GM19467 (cell line): ENCODE data around the gene RAD51B.

ENCODE experiments used
- ATAC-seq: cut with Tn5 transposase; IDR thresholded peaks from one replicate; pipeline ENCODE4 v1.9.1; 2021; ENCODE audit warnings: mild to moderate bottlenecking, moderate library complexity; ENCODE audit not compliant: unreplicated experiment

Gene RAD51B

DNA sequence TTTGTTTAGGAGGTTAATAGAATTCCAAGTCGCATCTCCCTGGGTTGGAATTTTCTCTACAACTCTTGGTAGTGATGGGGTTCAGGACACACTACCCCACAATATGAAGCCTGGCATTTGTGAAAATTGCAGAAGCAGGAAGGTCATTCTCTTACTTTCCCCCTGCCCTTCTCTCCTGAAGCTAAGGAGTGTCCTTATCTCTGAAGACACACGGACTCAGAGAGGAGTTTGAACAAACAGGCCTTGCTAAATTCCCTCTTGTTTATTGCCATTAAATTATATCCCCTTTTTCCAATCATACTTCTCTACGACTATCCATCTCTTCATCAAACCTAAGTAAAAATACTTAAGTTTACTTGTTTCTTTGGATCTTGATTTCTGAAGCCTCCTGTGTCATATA, 443.0 kb downstream of the RAD51B start:
- no peak for ATAC-seq

DNA sequence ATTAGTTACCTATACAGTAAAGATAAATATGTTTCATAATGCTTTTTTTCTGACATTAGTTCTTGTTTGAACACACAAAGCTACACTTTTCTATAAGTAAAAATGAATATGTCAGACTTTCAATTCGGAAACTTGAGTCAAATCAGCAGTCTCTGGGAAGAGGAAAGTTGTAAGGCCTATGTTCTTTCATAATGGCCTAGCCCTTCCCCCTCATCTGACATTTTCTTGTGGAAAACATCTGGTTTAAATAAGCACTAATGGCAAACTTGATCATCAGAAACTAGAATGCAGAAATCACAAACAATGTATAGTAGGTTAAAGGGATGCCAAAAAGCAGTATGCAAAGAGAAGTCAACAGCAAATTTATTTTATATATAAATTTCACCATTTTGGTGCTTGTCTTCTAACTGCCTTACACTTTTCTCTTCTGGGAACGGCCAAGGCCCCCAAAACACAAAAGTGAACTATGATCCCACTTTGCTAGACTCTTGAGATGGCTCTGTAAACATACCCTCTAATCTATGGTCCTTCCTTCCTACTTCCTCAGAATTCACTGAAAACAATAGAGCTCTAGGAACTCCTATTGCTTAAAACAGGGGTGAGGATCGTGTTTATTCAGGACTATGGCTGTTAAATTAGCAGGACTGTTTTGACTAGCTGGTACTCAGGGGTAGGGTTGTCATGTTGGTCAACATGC, 444.1 kb downstream of the RAD51B start:
- ATAC-seq: no peak

DNA sequence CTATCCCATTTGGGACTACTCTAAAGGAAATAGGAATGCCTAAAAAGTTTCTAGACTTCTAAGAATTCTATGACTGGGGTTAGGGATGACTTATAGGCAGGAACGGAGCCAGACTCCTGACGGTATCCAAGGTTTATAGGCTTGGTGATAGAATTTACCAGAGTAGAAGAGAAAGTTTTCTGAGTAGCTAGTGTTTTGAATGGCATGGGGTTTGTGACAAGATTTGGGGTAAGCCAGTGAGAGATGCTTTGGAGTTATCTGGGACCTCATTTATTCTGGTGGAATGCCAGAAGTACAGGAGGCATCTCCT, 444.6 kb downstream of the RAD51B start:
- ATAC-seq: no peak

DNA sequence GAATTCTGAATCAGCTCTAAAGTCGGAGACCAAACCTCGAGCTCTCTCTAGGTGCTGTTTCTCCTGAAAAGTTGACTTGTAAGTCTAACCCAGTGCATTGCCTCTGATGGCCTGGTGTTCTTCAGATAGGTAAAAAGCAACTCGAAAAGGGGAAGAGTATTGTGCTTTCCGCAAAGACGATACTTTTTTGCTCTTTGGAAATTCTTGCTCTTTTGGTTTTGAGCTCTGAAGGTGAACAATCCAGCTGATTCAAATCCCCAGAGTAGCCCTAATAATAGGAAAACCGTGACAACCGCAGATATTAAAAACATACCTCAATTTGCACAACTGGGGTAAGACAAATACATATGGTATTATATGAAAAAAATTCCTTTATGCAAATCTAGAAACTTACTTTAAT, 447.4 kb downstream of the RAD51B start:
- no peak for ATAC-seq

DNA sequence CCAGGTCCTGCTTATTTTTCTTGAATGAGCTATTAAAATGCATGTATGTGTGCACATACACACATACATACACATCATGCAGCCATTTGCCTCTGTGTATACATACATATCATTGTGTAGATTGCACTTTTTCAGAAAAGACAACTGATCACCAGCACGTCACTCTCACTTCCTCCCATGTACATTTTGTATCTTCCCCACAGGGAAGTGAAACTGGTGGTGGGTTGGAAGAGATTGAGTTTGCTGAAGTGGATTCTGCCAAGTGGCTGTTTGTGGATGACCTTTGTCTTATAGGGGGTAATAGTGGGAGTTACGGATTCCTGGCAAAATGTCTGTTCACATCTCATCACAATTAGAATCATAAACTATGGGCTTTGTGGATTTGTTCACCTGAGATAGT, 448.6 kb downstream of the RAD51B start:
- no peak for ATAC-seq

DNA sequence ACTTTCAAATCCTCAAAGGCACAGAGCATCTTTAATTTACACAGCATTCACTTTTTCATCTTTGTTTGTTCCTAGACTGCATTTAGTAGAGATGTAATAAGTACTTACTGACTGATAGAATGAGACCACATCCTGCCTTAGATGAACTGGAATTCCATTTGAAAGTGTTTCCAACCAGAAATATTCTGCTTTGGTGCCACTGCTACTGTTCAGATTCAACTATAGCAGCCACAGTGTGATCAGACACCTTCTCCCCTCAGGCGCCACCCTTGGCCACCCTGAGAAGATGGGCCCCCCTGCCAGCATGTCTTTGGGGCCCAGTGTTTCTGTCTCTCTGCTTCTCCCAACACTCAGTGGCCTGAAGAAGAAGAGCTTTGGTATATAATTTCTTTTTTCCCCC, 449.1 kb downstream of the RAD51B start:
- no peak for ATAC-seq

DNA sequence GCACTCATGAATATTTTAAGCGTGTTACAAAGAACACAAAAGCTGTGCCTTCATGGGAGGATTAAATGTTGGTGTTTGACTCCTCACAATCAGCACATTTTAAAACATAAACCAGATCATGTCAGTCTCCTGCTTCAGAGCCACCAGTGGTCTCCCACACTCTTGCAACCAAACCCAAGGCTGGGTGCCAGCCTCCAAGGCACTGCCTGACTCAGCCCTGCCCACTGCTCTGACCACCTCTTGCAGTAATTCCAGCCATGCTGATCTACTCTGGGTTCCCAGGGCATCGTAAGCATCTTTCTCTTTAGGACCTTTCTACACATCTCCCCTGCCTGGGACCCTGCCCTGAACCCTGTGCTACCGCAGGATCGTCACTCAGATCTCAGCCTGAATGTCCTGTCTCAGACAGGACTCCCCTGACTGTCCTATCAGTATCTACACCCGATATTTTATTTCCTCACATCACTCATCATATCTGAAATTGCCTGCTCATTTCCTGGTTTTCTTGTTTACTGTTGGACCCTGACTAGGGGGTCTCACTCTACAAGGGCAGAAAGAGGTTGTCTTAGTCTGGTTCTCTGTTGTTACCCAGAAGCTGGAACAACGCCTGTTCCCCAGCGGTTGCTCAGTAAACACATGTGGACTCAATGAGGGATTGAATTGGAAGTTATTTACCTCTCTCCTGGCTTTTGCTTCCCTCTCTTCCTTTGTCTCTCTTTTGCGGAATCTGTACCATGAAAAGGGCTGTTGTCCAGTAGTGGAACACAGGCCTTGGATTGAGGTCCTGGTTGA, 449.8 kb downstream of the RAD51B start:
- no peak for ATAC-seq

DNA sequence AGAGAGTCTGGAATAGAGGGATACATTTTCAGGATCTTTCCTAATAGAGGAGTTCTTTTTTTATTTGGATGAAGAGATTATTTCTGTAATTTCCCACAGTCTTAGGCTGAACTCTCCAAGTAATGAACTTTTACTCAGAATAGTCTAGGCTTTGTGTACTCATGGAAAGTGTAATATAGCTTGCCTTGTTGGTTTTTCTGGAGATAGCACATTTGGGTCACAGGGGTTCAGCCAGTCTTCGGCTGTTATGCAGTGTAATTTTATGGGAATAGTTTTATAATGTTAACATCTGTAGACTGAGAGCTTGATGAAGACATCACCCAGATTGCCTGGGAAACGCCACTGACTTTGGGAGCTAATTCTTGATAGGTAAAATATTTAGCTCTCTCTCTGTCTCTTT, 450.8 kb downstream of the RAD51B start:
- ATAC-seq: no peak

DNA sequence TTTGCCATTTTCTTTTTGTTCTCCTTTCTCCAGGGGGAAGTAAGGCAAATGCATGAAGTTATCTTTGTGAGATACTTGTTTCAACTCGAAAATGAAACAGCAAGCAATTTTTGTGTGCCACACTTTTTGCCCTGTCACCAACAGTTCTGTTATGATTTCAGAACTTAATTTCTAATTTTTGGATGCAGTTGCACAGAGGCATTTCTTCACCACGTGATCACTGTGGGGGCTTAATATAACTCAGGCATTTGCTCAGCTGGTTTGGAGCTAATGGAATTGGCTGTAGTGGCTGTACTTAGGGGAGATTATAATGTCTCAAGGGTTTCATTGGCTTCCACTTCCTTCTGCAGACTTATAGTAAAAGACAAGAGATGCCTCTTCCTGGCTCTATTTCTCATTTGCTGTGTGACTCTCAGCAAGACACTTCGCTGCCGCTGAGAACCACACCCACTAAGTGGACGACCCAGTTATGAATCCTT, 452.4 kb downstream of the RAD51B start:
- no peak for ATAC-seq

DNA sequence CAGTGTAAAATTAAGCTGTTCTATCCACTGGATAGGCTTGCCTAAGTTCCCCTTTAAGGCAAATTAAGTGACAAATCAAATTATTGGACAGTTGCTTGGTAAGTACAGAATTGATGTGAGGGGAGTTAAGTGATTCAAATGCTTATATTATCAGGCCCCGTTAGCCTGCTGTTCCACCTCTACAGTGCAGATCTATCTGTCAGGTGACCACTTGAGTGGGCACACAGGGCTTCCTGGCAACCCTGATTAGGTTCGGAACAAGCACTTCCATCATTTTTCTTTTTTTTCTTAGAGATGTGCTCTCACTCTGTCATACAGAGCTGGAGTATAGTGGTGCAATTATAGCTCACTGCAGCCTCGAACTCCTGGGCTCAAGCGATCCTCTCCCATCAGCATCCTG, 453.8 kb downstream of the RAD51B start:
- no peak for ATAC-seq

DNA sequence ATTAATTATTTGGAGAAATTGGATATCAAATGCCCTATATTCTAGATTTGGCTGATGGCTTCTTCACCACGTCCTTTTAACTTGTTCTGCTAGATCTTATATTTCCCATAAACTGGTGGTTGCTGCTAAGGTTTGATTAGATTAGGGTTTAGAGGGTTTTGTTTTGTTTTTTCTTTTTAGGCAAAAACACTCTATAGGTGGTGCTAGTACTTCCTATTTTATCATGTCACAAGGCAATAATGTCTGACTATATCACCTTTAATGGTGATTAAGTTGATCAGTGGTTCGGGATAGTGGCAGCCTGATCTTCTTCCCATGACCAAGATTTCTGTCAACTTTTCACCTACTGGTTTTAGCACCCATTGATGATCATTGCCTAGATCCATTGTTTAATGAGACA, 455.1 kb downstream of the RAD51B start:
- no peak for ATAC-seq

DNA sequence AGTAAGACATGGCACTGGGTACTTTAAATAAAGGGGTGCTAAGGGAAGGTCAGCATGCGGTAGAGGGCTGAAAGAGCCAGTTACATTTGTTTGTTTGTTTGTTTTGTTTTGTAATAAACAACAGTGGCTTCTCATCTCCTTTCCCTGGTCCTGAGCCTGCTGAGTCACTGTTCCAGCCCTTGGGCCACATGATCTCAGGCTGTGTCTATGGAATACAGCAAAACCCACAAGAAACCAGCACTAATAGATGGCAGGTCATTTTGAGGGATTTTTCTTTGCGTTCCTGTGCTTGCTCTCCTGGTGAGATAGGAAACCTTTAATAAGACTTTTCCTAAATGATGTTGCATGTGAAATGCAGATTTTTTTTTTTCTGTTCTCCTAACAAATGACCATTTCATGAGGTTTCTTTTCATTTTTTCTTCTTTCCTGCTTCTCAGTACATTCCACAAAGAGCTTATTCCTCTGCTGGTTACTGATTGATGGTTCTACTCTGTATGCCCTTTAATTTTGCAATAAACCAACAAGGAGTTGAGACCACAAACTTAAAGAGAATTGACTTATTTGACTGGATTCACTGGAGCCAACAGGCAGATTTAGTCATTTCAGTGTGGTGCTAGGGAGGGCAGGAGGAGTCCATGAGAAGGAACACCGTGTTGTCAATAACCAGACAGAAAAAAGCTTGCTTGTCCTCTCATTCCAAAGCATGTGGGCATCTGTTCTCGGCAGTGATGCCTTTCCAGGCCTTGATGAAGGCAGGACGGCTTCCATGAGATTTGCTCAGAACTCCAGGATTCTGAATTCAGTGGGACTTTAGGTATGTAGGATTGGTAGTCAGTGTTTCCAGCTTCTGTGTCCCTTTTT, 459.2 kb downstream of the RAD51B start:
- no peak for ATAC-seq

DNA sequence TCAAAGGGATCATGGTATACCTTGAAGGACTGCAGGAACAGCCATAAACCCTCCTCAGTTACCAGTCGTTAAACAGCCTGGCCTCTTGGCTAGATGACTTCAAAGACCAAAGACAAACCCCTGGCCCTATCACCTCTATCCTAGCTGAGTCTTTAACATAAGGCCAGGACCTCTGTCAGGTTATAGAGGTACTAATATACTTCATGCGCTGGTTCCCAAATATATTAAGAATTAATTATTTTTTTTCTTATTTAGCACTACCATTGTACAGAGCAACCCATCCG, 459.8 kb downstream of the RAD51B start:
- ATAC-seq: no peak

DNA sequence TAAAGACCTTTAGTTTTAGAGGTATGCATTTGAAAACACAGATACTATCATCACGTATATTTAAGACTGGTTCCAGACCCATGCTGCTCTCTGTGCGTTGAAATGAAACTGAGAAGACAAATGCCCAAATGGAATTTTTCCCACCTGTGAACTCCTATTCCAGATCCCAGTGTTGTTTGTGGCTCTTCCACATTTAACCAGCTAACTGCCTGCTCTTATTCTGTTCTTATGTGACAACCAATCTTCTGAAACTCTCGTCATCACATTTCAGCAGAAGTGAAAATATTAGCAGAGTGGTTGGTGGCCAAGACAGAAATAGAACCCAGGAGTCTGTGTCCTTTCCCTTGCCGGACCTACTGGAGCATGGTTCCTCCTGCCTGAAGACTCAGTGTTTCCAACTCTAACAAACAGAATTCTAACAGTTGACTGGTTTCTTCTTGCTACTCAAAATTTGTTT, 460.2 kb downstream of the RAD51B start:
- peak; percentile 28 for ATAC-seq

DNA sequence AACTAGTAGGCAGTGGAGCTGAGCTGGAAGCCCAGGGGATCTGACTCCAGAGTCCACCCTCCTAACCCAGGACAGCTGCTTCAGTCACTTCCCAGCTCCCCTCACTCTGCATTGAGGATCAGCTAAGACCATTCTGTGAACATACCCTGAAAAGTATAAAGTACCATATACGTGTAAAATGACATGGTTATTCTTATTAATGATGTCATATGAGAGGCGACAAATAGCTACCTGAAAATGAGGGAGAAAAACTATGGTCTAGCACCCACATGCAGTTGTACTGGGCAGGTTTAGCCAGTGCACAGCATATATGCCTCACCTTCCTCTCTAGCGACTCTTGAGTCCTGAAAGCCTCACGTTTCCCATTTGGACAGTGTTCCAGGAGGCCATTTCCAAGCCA, 461.9 kb downstream of the RAD51B start:
- ATAC-seq: no peak

DNA sequence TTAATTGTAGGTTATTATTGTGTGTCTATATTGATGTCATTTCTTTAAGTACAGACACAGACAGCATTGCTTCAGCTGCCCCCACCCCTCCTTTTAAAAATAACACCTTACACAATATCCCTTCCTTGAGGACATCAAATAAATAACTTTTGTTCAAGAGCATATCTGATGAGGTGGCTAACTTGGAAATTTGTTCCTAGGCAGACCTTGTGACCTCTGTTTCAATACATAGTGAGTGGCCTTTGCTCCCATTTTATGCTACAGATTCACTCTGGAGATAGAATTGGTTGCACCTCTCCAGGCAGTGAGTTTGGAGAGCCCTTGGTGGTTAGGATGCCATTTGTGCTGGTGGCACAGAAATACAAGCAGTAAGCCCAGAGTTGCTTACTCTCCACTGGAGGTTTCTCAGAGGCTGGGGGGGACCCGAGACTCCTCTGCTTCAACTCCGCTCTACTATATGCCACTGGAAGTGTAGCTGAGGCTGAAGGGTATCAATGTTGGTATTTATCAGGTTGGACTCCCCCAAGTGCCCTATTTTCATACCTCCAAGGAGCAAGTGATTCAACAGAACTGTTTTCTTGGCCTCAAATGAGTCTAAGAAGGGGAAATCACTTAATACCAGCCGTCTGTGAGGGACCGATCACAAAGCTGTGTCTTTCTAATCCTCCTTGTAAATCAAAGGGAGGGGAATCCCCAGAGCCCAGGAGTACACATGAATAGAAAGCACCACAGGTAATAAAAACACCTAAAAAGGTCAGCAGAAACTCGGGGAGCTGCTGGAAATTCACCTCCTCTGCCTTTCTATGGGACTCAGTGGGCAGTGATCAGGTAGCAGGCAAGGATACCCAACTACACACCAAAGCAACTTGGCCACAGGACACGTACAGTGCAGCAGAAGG, 463.1 kb downstream of the RAD51B start:
- no peak for ATAC-seq

DNA sequence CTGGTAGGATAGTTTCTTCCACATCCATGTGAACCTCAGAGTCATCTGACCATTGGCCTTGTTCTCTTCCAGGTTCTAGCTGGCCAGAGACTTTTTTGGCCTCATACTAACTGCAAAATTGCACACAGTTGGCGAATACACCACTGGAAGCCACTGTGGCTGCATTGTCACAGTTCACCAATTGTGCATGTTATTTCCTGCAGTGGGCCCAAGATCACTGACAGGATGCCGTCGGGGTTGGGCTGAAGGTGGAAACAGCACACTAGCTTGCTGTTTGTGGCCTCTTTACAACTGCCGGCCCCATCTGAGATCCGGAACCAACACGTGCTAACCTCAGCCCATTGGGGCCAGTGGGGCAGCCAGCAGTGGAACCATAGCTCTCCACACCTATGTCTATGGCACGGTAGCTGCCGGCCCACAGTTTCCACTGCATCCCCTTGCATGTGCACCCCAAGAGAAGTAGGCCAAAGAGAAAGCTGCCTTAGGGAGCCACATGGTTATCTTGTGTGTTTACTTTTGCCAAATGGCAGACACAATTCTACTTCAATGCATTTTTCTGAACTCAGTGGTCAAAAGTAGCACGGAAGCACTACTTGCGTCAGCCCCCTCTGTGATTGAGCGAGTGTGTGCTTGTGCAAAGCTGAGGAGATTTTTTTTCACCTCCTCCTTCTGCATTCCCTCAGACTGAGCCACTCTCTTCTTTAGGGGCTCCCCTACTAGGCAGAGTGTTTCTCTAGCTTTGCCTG, 464.0 kb downstream of the RAD51B start:
- peak; percentile 38 for ATAC-seq

DNA sequence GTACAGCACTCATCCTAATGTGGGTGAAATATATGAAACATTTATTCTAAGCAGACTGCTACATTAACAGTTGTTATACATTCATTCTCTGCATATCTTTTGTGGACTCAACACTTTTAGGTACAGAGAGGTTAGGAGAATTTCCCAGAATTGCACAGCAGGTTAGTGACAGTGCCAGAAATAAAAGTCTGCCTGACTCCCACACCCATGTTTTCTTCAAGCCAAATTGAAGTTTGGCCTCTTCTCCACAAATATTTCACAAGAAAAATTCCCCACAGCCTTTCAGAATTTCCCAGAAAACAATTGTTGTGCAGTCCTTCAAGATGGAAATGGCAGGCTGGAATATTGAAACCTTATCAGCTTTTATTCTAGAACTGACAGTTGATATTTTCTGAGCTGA, 464.8 kb downstream of the RAD51B start:
- no peak for ATAC-seq

DNA sequence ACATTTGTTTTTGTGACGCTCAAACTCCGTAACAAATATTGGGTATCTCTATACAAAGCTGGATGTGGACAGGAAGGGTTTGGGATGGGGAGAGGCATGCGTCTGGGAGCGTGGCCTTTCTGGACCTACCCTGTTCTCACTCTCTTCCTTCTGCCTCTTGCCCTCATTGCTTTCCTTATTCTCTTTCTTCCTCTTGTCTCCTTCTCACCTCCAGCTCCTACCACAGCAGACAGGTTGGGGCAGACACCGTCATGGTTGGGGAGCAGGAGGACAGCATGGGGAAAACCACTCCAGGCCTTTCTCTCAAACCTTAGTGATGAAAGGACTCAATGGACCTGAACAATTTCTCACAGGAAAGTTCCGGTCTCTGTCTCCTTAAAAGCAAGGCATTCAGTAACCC, 465.3 kb downstream of the RAD51B start:
- no peak for ATAC-seq
